Neural cell (in vitro differentiated cells): ENCODE measurements around the gene MMAB. TPM values are rescaled to one million over a fixed set of nuclear protein-coding genes. Genes with fewer than 3 reads are reported as not detected.

Source experiments
- H2AFZ ChIP-seq: fragments of 200-600, 300-800 bp; sonication (generic), shearing (Covaris generic); 2 replicates; pipeline ENCODE4 v1.6.0; 2014; ENCODE audit warnings: low read depth, mild to moderate bottlenecking, antibody characterized with exemption, low read length, moderate library complexity
- H3F3A ChIP-seq: fragments of 200-600 bp; shearing (Covaris generic); 2 replicates; pipeline ENCODE4 v1.6.1; 2016; ENCODE audit warnings: mild to moderate bottlenecking, moderate library complexity, mixed read lengths, antibody characterized with exemption, low read length; ENCODE audit not compliant: insufficient read depth, poor library complexity, severe bottlenecking
- H3K27ac ChIP-seq: fragments of 200-600, 300-800 bp; sonication (generic), shearing (Covaris generic); 2 replicates; pipeline ENCODE4 v1.5.1; 2014; ENCODE audit warnings: mild to moderate bottlenecking, low read length, moderate library complexity
- H3K27me3 ChIP-seq: fragments of 300-800, 200-600 bp; sonication (generic), shearing (Covaris generic); 2 replicates; pipeline ENCODE4 v1.6.0; 2014; ENCODE audit warnings: mild to moderate bottlenecking, low read depth, low read length, moderate library complexity; ENCODE audit not compliant: insufficient read depth
- H3K36me3 ChIP-seq: fragments of 300-800, 200-600 bp; sonication (generic), shearing (Covaris generic); 2 replicates; pipeline ENCODE4 v1.5.1; 2014; ENCODE audit warnings: mild to moderate bottlenecking, antibody characterized with exemption, low read length, moderate library complexity; ENCODE audit not compliant: insufficient read depth
- H3K4me2 ChIP-seq: fragments of 300-800, 200-600 bp; sonication (generic), shearing (Covaris generic); 2 replicates; pipeline ENCODE4 v1.6.0; 2014; ENCODE audit warnings: mild to moderate bottlenecking, low read length
- H3K4me3 ChIP-seq: fragments of 300-800, 200-600 bp; sonication (generic), shearing (Covaris generic); 2 replicates; pipeline ENCODE4 v1.5.1; 2014; ENCODE audit warnings: mild to moderate bottlenecking, low read length, moderate library complexity
- H3K79me2 ChIP-seq: fragments of 200-600 bp; shearing (Covaris generic); replicated peaks from 2 replicates; pipeline ENCODE4 v1.6.0; 2014; ENCODE audit warnings: mild to moderate bottlenecking, low read length, moderate library complexity; ENCODE audit not compliant: insufficient read depth
- H3K9ac ChIP-seq: fragments of 300-800, 200-600 bp; sonication (generic), shearing (Covaris generic); 2 replicates; pipeline ENCODE4 v1.6.1; 2016; ENCODE audit warnings: mild to moderate bottlenecking, low read length, mixed read lengths
- H3K9me2 ChIP-seq: fragments of 200-600 bp; shearing (Covaris generic); 2 replicates; pipeline ENCODE4 v1.6.1; 2016; ENCODE audit warnings: mild to moderate bottlenecking, low read length, mixed read lengths; ENCODE audit not compliant: insufficient read depth
- H3K9me3 ChIP-seq: fragments of 200-600, 300-800 bp; sonication (generic), shearing (Covaris generic); 2 replicates; pipeline ENCODE4 v1.6.1; 2016; ENCODE audit warnings: mild to moderate bottlenecking, mixed run types, low read length, moderate library complexity, mixed read lengths
- H4K20me1 ChIP-seq: fragments of 200-600 bp; shearing (Covaris generic); 2 replicates; pipeline ENCODE4 v1.6.1; 2016; ENCODE audit warnings: mild to moderate bottlenecking, mixed run types; ENCODE audit not compliant: insufficient read depth
- CTCF ChIP-seq: fragments of 450-650 bp; IDR thresholded peaks from 2 replicates; pipeline ENCODE4 v1.5.1; 2014; ENCODE audit warnings: antibody characterized with exemption, mild to moderate bottlenecking, moderate library complexity; ENCODE audit not compliant: poor library complexity, severe bottlenecking
- EP300 ChIP-seq: fragments of 450-650 bp; conservative IDR thresholded peaks from 2 replicates; pipeline ENCODE4 v1.6.1; 2014; ENCODE audit warnings: antibody characterized with exemption, mild to moderate bottlenecking, moderate library complexity; ENCODE audit not compliant: poor library complexity, severe bottlenecking
- EZH2 ChIP-seq: fragments of 200-600, 300-800 bp; shearing (Covaris generic), sonication (generic); IDR thresholded peaks from 2 replicates; pipeline ENCODE4 v1.6.1; 2014; ENCODE audit warnings: antibody characterized with exemption, low read length, borderline replicate concordance, mild to moderate bottlenecking; ENCODE audit not compliant: insufficient read depth, poor library complexity, severe bottlenecking
- MXI1 ChIP-seq: fragments of 450-650 bp; conservative IDR thresholded peaks from 2 replicates; pipeline ENCODE4 v1.6.1; 2014; ENCODE audit warnings: antibody characterized with exemption, mild to moderate bottlenecking; ENCODE audit not compliant: poor library complexity, severe bottlenecking
- POLR2AphosphoS5 ChIP-seq: IDR thresholded peaks from 2 replicates; pipeline ENCODE4 v1.6.1; 2012
- RAD21 ChIP-seq: fragments of 450-650 bp; conservative IDR thresholded peaks from 2 replicates; pipeline ENCODE4 v1.6.1; 2014; ENCODE audit warnings: antibody characterized with exemption, mild to moderate bottlenecking, moderate library complexity
- REST ChIP-seq: IDR thresholded peaks from 2 replicates; pipeline ENCODE4 v1.6.1; 2012; ENCODE audit warnings: borderline replicate concordance
- SMC3 ChIP-seq: fragments of 450-650 bp; conservative IDR thresholded peaks from 2 replicates; pipeline ENCODE4 v1.6.1; 2014; ENCODE audit warnings: antibody characterized with exemption, mild to moderate bottlenecking, moderate library complexity; ENCODE audit not compliant: poor library complexity
- TAF1 ChIP-seq: IDR thresholded peaks from 2 replicates; pipeline ENCODE4 v1.6.1; 2012; ENCODE audit warnings: low read depth
- polyA plus RNA-seq: library from polyadenylated mRNA; depleted of rRNA; stranded (reverse); fragments of >200 nt; gene quantifications from 2 replicates; pipeline ENCODE4 v1.2.3, GENCODE V29; 2014

The MMAB gene
- polyA plus RNA-seq, 1 donor from 2014 or later = 52.6 TPM

DNA sequence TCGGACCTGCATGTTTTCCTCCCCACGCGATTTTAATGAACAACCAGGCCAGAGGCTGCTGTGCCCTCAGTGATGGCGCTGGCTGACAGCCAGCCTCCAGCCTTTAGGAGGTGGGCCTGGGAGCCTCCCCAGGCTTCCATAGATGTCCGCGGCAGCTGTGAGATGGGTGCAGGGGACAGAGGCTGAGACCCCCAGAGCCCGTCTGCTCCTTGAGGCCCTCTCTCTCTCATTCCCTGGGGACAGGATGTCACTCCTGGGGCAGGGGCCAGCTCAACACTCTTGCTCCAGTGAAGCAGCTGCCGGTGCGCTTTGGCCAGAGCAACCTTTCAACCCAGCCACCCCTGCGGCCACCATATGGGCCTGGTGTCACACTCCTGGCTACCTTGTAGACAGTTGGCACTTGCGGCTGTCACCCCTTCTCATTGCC is 25.1 kb upstream of the MMAB start:
- H3K27me3 ChIP-seq = no peaks in the 10 kb centered on the region
- H3K36me3 ChIP-seq = no peaks in the 10 kb centered on the region
- H3F3A ChIP-seq = no peaks in the 10 kb centered on the region
- no peak overlapping the region for H3K4me3 ChIP-seq
- no peaks in the 10 kb centered on the region for H3K9me3 ChIP-seq
- no peak overlapping the region for H3K27ac ChIP-seq
- no peak overlapping the region for H3K4me2 ChIP-seq
- TF ChIP-seq POLR2AphosphoS5 (no peak), SMC3 (no peak), RAD21 (no peak), MXI1 (no peak), REST (no peak), EZH2 (no peak), EP300 (no peak), CTCF (no peak), TAF1 (no peak)
- H2AFZ ChIP-seq = no peak overlapping the region
- H3K9me2 ChIP-seq = no peaks in the 10 kb centered on the region
- no peaks in the 10 kb centered on the region for H3K79me2 ChIP-seq
- H3K9ac ChIP-seq = peak overlapping the region; percentile 34
- no peaks in the 10 kb centered on the region for H4K20me1 ChIP-seq

DNA sequence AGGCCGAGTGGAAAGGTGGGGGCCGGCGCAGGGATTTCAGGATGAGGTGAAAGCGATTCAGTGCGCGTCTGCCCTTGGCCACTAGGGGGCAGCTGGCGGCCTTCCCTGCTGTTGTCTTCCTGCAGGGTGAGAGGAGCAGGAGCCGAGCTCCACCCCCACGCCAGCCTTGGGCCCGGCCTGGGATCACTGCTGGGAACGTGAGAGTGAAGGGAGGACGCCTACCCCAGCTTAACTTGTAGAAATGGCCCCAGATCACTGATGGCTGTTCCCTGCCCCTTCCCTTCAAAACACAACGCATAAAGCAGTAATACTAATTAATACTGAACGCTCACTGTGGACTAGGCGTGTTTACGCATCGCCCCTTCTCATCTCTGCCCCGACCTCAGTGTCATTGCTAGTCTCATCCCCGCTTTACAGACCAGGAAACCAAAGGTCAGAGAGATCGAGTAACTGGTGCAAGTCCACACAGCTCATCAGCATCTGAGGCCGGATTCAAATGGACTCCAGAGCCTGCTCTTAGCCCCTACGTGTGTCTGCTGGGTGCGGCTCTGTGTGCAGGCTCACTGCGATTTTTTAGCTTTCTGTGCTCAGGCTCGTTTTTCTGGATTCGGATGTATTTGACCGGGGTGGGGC is 24.6 kb upstream of the MMAB start:
- Histone ChIP-seq H3K4me3 (no peak overlapping the region), H3K27me3 (no peaks in the 10 kb centered on the region), H3K4me2 (no peak overlapping the region), H3K79me2 (no peaks in the 10 kb centered on the region), H2AFZ (no peak overlapping the region), H4K20me1 (no peaks in the 10 kb centered on the region), H3F3A (no peaks in the 10 kb centered on the region), H3K27ac (no peak overlapping the region), H3K9me2 (no peaks in the 10 kb centered on the region), H3K36me3 (no peaks in the 10 kb centered on the region), H3K9me3 (no peaks in the 10 kb centered on the region), H3K9ac (peak overlapping the region; percentile 34)
- TF ChIP-seq CTCF (peak; percentile 97), RAD21 (peak; percentile 96), MXI1 (peak; percentile 20), SMC3 (peak; percentile 99), POLR2AphosphoS5 (peak; percentile 13), EP300 (no peak), REST (no peak)
